IPS-NIHi7 (cell line): ENCODE results near the gene SYT17.
A peak's percentile ranks its signal among the peaks of the same experiment; 100 is the strongest.

ENCODE experiments used
- DNase-seq: peaks from one replicate; pipeline ENCODE4 v3.0.0; 2012; ENCODE audit warnings: mixed read lengths; ENCODE audit errors: extremely low spot score

SYT17 gene

GRCh38 chr16:19167710-19168370 lies at the start of gene SYT17:
Gene SYT17 (plus strand): TSS chr16:19168240. CDS start chr16:19168647, 407 bp downstream.
- peak; percentile 92 for DNase-seq

- DNase-seq: no peak
These were observed 49.1 kb upstream of the SYT17 start for GRCh38 chr16:19118938-19119431.

- DNase-seq: no peak
These were observed 48.5 kb upstream of the SYT17 start for GRCh38 chr16:19119564-19119963.

GRCh38 chr16:19123535-19124178 lies 44.4 kb upstream of the SYT17 start:
- DNase-seq: no peak

GRCh38 chr16:19126300-19126699 lies 41.7 kb upstream of the SYT17 start:
- no peak for DNase-seq

- no peak for DNase-seq
These were observed 40.8 kb upstream of the SYT17 start for GRCh38 chr16:19127205-19127604.

GRCh38 chr16:19127674-19128131 lies 40.3 kb upstream of the SYT17 start:
- DNase-seq: no peak

- no peak for DNase-seq
These were observed 39.4 kb upstream of the SYT17 start for GRCh38 chr16:19128454-19129200.

- DNase-seq: no peak
These were observed 37.7 kb upstream of the SYT17 start for GRCh38 chr16:19130385-19130784.

GRCh38 chr16:19130852-19131824 lies 36.9 kb upstream of the SYT17 start:
- DNase-seq: peak; percentile 69

GRCh38 chr16:19131825-19132218 lies 36.2 kb upstream of the SYT17 start:
- DNase-seq: no peak

- no peak for DNase-seq
These were observed 35.8 kb upstream of the SYT17 start for GRCh38 chr16:19132255-19132654.

GRCh38 chr16:19132898-19133297 lies 35.1 kb upstream of the SYT17 start:
- DNase-seq: no peak

GRCh38 chr16:19133600-19133999 lies 34.4 kb upstream of the SYT17 start:
- no peak for DNase-seq

GRCh38 chr16:19135201-19135842 lies 32.7 kb upstream of the SYT17 start:
- no peak for DNase-seq

- DNase-seq: no peak
These were observed 32.1 kb upstream of the SYT17 start for GRCh38 chr16:19135896-19136438.

GRCh38 chr16:19136549-19137196 lies 31.4 kb upstream of the SYT17 start:
- DNase-seq: no peak

- DNase-seq: no peak
These were observed 30.6 kb upstream of the SYT17 start for GRCh38 chr16:19137201-19138128.

GRCh38 chr16:19138601-19139000 lies 29.4 kb upstream of the SYT17 start:
- DNase-seq: peak; percentile 43
